ENCODE measurements around the gene ITFG1.

ITFG1 gene

DNA sequence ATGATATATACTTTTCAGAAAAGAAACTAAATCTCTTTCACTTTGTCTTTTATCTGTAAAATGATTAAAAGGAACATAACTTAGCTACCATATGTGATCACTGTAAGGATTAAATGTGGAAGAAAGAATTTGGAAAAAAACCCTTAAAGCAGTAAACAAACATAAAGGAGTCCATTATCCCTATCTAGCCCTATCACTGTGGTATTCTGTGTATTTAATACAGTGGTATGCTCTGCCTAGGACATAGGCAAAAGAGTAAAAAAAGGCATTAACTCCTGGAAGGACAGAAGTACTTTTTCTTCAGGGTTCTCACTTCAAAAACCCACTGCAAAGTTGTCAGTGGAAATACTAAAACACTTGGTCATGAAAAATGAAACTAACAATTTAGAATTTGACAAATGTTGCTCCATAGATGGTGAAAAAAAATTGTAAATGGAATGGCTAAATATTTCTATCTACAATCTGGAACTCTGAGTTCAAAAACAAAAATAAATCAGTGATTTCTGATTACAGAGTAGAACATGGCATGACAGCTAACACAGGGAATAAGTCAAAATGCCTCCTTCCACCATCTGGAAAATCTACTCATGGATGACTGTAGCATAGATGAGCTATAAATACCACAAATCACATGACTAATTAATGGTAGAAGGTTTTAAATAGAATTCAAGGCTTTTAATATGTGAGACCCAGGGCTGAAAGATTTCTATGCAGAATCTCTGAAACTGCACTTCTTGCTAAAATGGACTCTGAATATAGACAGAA lies 140.1 kb downstream of the ITFG1 start:
- DNase-seq, result peak in 1 of 2 donors; percentile 16

DNA sequence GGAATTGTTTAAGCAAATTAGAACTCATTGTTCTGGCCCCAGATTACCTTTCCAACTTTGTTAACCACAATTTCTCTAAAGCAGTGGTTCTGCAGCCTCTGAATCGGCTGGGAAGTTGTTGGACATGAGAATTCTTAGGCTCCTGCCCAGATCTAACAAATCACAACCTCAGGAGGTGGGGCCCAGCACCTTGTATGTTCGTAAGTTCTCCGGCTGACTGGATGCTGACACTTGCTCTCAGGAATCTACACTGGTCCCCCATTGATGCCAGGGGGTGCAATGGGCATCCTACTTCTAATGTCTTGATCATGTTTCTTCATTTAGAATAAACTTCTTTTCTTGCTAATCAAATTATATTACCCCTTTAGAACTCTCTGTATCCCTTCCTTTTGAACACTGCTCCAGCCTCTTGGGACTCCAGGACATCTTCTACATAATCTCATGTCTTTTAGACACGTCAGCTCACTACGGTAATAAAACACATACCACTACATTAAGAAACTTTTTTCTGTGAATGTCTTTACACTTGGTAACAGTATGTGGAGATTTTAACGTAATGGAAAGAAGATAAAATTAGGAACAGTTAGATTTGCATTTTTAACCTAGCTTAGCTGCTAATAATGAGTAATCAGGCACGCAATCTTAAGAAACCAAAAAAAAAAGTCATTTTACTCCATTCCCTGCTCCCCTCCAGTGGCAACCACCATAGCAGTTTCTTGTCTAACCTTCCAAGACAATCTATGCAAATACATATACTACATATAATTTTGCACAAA lies 143.2 kb downstream of the ITFG1 start:
- DNase-seq, result no peak

GRCh38 chr16:47316442-47317015 lies 144.3 kb downstream of the ITFG1 start:
- peak in 1 of 2 donors; percentile 2 for DNase-seq

GRCh38 chr16:47311738-47312505 lies 148.9 kb downstream of the ITFG1 start:
- DNase-seq, result peak; percentile 16 to 67

- DNase-seq, result no peak
Measured at GRCh38 chr16:47310792-47311211, 150.1 kb downstream of the ITFG1 start.

DNA sequence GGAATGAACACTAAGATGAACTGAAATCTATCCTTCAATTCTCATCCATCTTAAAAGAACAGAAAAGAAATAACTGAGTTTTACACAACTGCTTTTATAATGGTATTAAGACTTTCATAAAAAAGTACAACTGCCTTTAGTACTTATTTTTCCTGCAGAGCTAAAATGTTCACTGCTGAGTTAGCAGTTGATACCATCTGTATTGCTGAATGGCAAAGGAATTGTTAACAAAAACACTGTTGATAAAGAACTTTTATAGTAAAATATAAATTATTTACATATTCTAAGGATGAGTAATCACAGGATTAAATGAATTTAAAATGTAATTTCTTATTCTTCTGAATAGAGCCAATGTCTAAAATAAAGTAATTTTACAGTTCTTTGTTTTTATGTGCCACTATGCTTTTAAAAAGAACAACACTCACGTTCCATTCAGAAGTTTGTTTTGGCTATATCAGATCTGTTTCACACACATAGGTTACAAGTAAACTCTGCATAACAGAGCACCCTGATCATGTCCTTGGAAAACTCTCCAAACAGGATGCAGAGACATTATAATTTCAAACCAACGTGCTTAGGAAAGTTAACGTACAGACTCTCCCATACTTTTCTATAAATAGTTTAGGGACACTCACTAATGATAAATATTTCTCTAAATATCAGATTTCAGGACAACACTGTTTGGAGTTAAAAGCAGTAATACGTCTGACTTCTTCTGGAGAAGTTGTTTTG lies 151.1 kb downstream of the ITFG1 start:
- no peak for DNase-seq

- no peak for DNase-seq
Measured at GRCh38 chr16:47308601-47309000, 152.3 kb downstream of the ITFG1 start.

DNA sequence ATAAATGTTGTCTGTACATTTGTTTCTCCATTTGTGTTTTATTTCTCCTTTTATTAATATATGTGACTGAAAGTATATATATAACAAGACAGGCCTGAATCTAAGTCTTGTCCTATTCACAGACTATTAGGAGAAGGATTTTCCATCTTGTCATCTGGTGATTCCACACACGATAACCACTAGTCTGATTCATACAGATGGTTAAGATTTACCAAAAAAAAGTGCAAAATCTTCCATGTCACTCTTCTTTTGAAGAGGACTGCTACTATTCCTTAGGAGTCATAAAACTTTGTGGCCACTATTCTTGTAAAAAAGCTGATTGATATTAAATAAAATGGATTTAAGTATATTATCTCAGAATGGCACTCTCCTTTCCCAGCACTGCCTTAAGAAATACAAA lies 156.3 kb downstream of the ITFG1 start:
- no peak for DNase-seq

DNA sequence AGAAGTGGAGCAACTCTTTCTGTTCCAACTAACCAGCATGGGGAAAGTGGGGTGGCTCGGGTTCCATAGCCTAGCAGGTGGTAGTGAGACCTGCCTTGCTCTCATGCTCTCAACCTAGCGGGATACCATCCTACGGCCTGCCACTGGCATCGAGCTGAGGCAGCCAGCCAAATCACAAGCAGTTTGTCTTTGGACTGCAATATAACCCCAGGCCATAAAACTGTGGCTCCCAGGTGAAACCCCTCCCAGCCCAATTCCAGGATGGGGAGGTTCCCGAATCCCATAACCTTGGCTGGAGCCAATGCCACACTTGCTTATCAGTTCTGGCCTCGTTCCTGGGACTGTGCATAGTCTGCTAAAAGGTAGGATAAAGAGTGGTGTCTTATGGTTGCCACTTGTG lies 161.3 kb downstream of the ITFG1 start:
- no peak for DNase-seq

- no peak for DNase-seq
Measured at GRCh38 chr16:47284999-47285398, 175.9 kb downstream of the ITFG1 start.

DNA sequence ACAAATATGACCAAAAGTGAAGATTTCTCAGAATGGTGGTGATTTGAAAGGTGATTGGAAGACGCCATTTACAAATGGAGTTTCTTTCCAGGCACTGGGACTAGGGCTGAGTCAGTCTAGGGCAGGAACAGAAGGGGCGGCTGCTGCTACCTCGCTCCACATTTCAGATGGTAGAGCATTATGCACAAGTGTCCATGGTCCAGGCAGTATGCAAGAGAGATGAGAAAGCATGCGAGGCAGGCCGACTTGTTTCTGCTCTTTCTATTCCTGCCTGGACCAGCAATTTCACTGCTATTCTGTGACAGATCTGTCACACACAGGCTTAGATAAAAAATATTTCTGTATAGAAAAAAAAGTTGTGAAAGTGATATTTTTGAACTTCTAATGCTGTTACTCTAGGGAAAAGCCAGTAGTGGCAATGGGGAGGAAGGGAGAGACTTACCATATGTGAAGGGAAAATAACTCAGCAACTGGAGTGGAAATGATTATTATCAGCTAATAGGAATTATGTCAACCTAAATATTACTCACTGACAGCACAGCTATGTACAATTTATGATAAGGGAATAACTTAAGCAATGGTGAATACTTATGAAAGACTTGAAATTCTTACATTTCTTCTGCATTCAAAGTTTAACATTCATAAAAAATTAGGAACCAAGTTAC lies 182.4 kb downstream of the ITFG1 start:
- no peak for DNase-seq

DNA sequence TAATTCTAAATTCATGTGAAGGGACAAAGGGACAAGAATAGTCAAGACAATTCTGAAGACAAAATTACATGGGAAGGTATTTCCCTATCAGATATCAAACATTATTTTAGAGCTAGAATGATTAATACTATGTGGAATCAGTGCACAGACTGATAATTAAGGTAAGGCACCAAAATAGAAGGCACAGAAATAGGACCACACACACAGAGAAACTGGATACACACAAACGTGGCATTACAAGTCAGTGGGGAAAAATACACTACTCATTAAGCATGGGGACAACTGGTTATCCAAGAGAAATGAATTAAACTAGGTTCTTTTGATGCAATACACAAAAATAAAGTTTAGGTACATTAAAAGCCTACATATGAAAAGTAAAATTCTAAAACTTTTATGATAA lies 184.3 kb downstream of the ITFG1 start:
- no peak for DNase-seq

DNA sequence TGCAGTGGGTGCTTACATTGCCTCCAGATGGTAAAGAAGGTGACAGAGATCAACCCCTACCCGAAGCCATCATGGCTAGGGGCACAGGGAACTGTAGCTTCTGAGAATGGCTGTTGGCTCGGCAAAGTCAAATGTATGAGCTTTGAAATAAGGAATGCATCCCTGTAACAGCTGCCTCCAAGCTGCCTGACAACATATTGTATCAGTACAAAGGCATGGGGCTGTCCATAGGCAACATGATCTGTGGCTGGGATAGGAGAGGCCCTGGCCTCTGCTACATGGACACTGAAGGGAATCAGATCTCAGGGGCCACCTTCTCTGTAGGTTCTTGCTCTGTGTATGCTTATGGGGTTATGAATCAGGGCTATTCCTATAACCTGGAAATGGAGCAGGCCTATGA lies 197.9 kb downstream of the ITFG1 start:
- no peak for DNase-seq

- DNase-seq, result no peak
Measured at GRCh38 chr16:47260503-47260902, 200.4 kb downstream of the ITFG1 start.

GRCh38 chr16:47258874-47259461 lies 201.9 kb downstream of the ITFG1 start:
- DNase-seq, result no peak

- DNase-seq, result no peak
Measured at GRCh38 chr16:47254756-47255155, 206.1 kb downstream of the ITFG1 start.

- no peak for DNase-seq
Measured at GRCh38 chr16:47250983-47251382, 209.9 kb downstream of the ITFG1 start.

GRCh38 chr16:47247690-47248089 lies 213.2 kb downstream of the ITFG1 start:
- peak in 1 of 2 donors; percentile 53 for DNase-seq

DNA sequence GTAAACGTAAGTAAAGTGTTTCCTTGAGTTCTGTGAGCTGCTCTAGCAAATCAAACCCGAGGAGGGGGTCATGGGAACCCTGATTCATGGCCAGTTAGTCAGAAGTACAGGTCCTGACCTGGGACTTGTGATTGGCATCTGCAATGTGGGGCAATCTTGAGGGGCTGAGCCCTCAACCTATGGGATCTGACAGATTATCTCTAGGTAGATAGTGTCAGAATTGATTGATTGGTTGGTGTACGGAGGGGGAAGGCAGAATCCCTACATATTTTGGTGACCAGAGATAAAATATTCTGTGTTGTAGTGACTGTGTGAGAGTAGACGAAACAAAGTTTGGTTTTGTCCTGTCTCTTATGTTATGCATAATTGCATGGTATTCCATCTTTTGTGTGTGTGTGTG lies 216.7 kb downstream of the ITFG1 start:
- no peak for DNase-seq

GRCh38 chr16:47241061-47241460 lies 219.8 kb downstream of the ITFG1 start:
- no peak for DNase-seq

- no peak for DNase-seq
Measured at GRCh38 chr16:47236716-47237115, 224.1 kb downstream of the ITFG1 start.

All from hippocampal formation (tissue), 2 donors.